Stomach (tissue), 4 donors: ENCODE results near the gene IWS1.

Experiments used
- POLR2A ChIP-seq, 4 donors: fragments of 450-650 bp; IDR thresholded peaks; one replicate each; pipeline ENCODE4 v1.6.1; 2016; ENCODE audit warnings: antibody characterized with exemption in 4 of 4, control low read depth in 2 of 4, mild to moderate bottlenecking in 1 of 4, moderate library complexity in 1 of 4
- TF ChIP-seq, protein P1 (sequence below), 7 experiments: fragments of 450-650 bp in 4 of 7; fragments of 200-600 bp in 3 of 7; sonication (generic) in 3 of 7; IDR thresholded peaks; one replicate each; pipeline ENCODE4 v1.5.1; 2016 to 2019; ENCODE audit warnings: antibody characterized with exemption in 7 of 7, control low read depth in 2 of 7, mild to moderate bottlenecking in 1 of 7

DNA sequence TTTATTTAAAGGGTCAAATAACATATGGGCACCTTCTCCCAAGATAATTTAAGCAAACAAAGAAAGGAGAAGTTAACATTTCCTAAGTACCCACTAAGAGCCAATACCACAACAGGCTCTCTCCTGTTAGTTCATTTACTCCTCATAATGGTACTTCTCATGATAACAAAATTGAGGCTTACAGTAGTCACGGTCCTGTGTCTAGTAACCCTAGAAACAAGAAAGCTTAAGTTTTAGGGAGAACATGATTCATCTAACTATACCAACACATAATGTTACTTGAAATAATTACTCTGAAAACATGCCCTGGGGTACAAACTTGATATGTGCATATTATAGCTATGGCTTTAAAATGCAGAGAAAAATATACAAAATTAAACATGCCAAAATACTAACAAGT is 19.8 kb downstream of the IWS1 start:
- no peak for TF ChIP-seq POLR2A (IDR thresholded peaks at IDR 0.05)
- TF ChIP-seq, protein P1, sequence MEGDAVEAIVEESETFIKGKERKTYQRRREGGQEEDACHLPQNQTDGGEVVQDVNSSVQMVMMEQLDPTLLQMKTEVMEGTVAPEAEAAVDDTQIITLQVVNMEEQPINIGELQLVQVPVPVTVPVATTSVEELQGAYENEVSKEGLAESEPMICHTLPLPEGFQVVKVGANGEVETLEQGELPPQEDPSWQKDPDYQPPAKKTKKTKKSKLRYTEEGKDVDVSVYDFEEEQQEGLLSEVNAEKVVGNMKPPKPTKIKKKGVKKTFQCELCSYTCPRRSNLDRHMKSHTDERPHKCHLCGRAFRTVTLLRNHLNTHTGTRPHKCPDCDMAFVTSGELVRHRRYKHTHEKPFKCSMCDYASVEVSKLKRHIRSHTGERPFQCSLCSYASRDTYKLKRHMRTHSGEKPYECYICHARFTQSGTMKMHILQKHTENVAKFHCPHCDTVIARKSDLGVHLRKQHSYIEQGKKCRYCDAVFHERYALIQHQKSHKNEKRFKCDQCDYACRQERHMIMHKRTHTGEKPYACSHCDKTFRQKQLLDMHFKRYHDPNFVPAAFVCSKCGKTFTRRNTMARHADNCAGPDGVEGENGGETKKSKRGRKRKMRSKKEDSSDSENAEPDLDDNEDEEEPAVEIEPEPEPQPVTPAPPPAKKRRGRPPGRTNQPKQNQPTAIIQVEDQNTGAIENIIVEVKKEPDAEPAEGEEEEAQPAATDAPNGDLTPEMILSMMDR (IDR thresholded peaks at IDR 0.05): no peak
